AG04450 (cell line): ENCODE data around the gene AFF3. TPM values are rescaled to one million over a fixed set of nuclear protein-coding genes. Genes with fewer than 3 reads are reported as not detected.
"Not testable (repeated sequence)": the region's sequence is repeated elsewhere in the genome, so short reads cannot be mapped to it uniquely, and the experiment has no call there.

Source experiments
- CTCF ChIA-PET: fragments of 300-600, 350-600 bp; formaldehyde crosslinking; extraction: SDS; loops from one replicate; lab custom pipeline; 2022; ENCODE audit warnings: antibody characterized with exemption, inconsistent platforms; lab: Charles Lee
- POLR2A ChIA-PET: fragments of 350-600 bp; formaldehyde crosslinking; extraction: SDS; loops from one replicate; lab custom pipeline; 2021; ENCODE audit warnings: antibody characterized with exemption, inconsistent platforms; lab: Yijun Ruan, JAX
- DNase-seq: peaks from one replicate; pipeline ENCODE4 v3.0.0-alpha.2; 2011; ENCODE audit warnings: low read depth, low spot score
- H3K27ac ChIP-seq: one replicate; pipeline ENCODE4 v1.5.1; 2012; ENCODE audit warnings: low read depth, low read length, control low read depth
- H3K27me3 ChIP-seq: one replicate; pipeline ENCODE4 v1.6.0; 2012; ENCODE audit warnings: low read length; ENCODE audit not compliant: control insufficient read depth, insufficient read depth
- H3K4me3 ChIP-seq: 2 replicates; pipeline ENCODE4 v1.5.1; 2011; ENCODE audit warnings: mild to moderate bottlenecking, low read depth, low read length, control low read depth
- H3K9me3 ChIP-seq: 2 replicates; pipeline ENCODE4 v1.5.1; 2012; ENCODE audit warnings: low read length; ENCODE audit not compliant: control insufficient read depth, insufficient read depth
- CTCF ChIP-seq: IDR thresholded peaks from 2 replicates; pipeline ENCODE4 v1.5.1; 2011; ENCODE audit warnings: low read depth, low read length, control low read depth, inconsistent platforms
- polyA plus RNA-seq: library from polyadenylated mRNA; depleted of rRNA; stranded (reverse); fragments of >200 nt; gene quantifications from 2 replicates; pipeline ENCODE4 v1.2.3, GENCODE V29; 2011

AFF3 gene
- polyA plus RNA-seq, 1 experiment = 17.9 TPM

DNA sequence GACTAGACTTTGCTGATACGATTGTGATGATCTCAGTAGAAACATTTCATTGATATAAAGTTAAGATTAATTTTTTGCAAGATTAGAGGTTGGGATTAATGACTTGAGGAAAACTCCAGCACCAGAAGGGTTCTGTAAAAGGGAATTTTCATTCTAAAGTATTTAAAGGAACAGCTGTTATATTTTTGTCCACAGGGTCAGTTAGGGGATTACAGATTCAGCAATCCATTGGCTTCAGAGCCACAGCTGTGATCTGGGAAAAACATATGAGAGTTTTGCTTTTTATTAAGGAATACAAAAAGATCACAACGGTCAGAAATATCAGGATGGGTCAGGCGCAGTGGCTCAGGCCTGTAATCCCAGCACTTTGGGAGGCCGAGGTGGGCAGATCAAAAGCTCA, 633.0 kb downstream of the AFF3 start:
- ChIA-PET CTCF (interaction anchor here (1.1 to 1.3 kb wide), 2 partner anchors 50 to 753 kb away, joined by 3 read pairs; no protein-coding TSS in a partner anchor), POLR2A (no interaction called here)
- Histone ChIP-seq H3K27me3 (peaks cover 7% of the 10 kb centered on the region), H3K4me3 (no peak overlapping the region), H3K27ac (no peak overlapping the region), H3K9me3 (no peaks in the 10 kb centered on the region)
- no peak for DNase-seq
- TF ChIP-seq CTCF = no peak

- CTCF ChIA-PET = interaction anchor here (1.3 kb wide), 1 partner anchor 51 kb away, joined by 3 read pairs; no protein-coding TSS in a partner anchor
- Histone ChIP-seq H3K27me3 (peaks cover 10% of the 10 kb centered on the region), H3K27ac (no peak overlapping the region), H3K4me3 (no peak overlapping the region), H3K9me3 (no peaks in the 10 kb centered on the region)
- POLR2A ChIA-PET = interaction anchor here (0.7 kb wide), 1 partner anchor 920 kb away, joined by 8 read pairs; no protein-coding TSS in a partner anchor
- no peak for TF ChIP-seq CTCF
- no peak for DNase-seq
Observed at GRCh38 chr2:99507937-99508818, 634.2 kb downstream of the AFF3 start.

DNA sequence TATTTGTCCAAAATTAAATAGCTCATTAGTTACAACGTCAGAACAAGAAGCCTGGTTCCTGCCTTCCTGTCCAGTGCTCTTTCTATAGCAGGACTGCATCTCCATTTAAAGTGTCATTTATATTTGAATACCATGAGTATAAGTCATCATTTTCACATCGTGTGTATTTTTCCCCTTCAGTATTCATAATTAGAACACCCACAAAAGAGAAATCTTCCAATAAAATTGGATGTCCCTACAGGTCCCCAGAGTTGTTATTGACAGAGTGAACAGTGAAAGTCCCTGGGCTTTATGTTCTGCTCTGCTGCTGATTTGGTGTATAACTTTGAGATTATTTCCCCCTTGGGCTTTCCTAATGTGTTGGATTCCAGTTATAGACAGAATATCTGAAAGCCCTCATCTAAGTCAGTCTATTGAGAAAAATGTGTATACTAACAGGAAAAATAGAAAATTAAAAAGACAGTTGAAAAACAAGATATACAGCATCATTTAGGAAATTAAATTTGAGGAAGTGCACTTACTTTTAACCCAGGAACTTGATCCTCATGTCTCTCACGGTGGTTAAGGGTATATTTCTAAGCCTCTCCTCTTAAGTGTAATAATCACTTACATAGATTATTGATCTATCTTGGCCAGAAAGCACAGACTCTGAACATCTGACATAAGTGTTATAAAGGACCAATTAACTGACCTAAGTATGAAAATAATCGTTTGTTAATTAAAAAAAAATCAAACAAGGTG, 637.4 kb downstream of the AFF3 start:
- no peak overlapping the region for H3K27ac ChIP-seq
- no peaks in the 10 kb centered on the region for H3K9me3 ChIP-seq
- TF ChIP-seq CTCF = no peak
- no peak for DNase-seq
- no peak overlapping the region for H3K4me3 ChIP-seq
- CTCF ChIA-PET = interaction anchor here (1.3 to 2.0 kb wide), 2 partner anchors 14 to 758 kb away, joined by 4 to 6 read pairs; no protein-coding TSS in a partner anchor
- H3K27me3 ChIP-seq = peaks cover 20% of the 10 kb centered on the region
- POLR2A ChIA-PET = no interaction called here

- CTCF ChIA-PET = interaction anchor here (2.0 kb wide), 1 partner anchor 13 kb away, joined by 6 read pairs; no protein-coding TSS in a partner anchor
- H3K4me3 ChIP-seq, DNase-seq, H3K9me3 ChIP-seq, POLR2A ChIA-PET, H3K27ac ChIP-seq: not testable (repeated sequence)
- H3K27me3 ChIP-seq = peaks cover 27% of the 10 kb centered on the region
Observed at GRCh38 chr2:99503662-99504416, 638.6 kb downstream of the AFF3 start.

DNA sequence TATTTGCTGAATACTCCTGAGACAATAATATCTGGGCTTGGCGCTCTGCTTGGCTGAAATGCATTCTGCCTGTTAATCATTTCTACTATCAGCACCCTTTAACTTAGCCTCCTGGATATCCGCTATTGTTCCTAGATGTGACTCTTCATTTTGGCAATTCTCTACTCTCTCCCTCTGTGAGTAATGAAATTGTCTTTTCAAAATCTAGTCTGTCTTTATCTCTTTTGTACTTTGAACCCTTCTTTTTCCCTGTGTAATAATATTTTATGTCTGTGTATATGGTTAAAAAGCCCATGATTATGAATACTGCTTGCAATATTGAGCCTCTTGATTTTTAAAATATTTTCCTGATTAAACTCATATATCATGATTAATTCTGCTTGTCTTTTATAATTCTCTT, 646.4 kb downstream of the AFF3 start:
- no peak for DNase-seq
- CTCF ChIA-PET = no interaction called here
- H3K9me3 ChIP-seq = no peaks in the 10 kb centered on the region
- peaks cover 32% of the 10 kb centered on the region for H3K27me3 ChIP-seq
- no peak overlapping the region for H3K4me3 ChIP-seq
- no peak overlapping the region for H3K27ac ChIP-seq
- POLR2A ChIA-PET = no interaction called here
- no peak for TF ChIP-seq CTCF
